Endothelial cell of umbilical vein (primary cell): ENCODE results near the gene OR8A1. TPM values are rescaled to one million over a fixed set of nuclear protein-coding genes. Genes with fewer than 3 reads are reported as not detected.

Experiments used
- BruUV-seq: library from RNA; stranded (reverse); fragments of 400-500 nt; replicated peaks from 2 replicates; lab custom pipeline; 2021; lab: Mats Ljungman, UMichigan
- CTCF ChIA-PET: fragments of 300-600, 350-600 bp; sonication (Branson Sonifier 250); formaldehyde crosslinking; loops from one replicate; lab custom pipeline; 2021; ENCODE audit warnings: antibody characterized with exemption, inconsistent platforms; lab: Charles Lee
- POLR2A ChIA-PET: fragments of 300-600, 350-600 bp; sonication (Branson Sonifier 250); formaldehyde crosslinking; loops from one replicate; lab custom pipeline; 2021; ENCODE audit warnings: antibody characterized with exemption, inconsistent platforms; lab: Charles Lee
- DNase-seq: peaks from one replicate; pipeline ENCODE4 v3.0.0-alpha.2; 2011; ENCODE audit warnings: low read depth, low spot score
- FAIRE-seq: peaks from 2 replicates; lab custom pipeline; 2011; peaks lifted over from hg19 to GRCh38; lab: Jason Lieb, UNC
- H2AFZ ChIP-seq: 2 replicates; pipeline ENCODE4 v1.6.0; 2012; ENCODE audit warnings: low read depth, low read length, control low read depth, inconsistent platforms
- H3K27ac ChIP-seq: 2 replicates; pipeline ENCODE4 v1.5.1; 2011; ENCODE audit warnings: low read depth, mild to moderate bottlenecking, control low read depth, low read length, moderate library complexity; ENCODE audit not compliant: insufficient read depth
- H3K27me3 ChIP-seq, 2 experiments: 2 replicates each; pipeline versions ENCODE4 v1.6.0 to v1.6.1; 2011; ENCODE audit warnings: low read length in 2 of 2, mixed read lengths in 1 of 2; ENCODE audit not compliant: control insufficient read depth in 2 of 2, insufficient read depth in 2 of 2
- H3K36me3 ChIP-seq, 2 experiments: 2 replicates in 1 of 2; 3 replicates in 1 of 2; pipeline ENCODE4 v1.5.1; 2011; ENCODE audit warnings: low read length in 2 of 2, mild to moderate bottlenecking in 1 of 2, moderate library complexity in 1 of 2; ENCODE audit not compliant: control insufficient read depth in 2 of 2, insufficient read depth in 2 of 2; ENCODE audit errors: extremely low read depth in 1 of 2
- H3K4me1 ChIP-seq: 3 replicates; pipeline ENCODE4 v1.5.1; 2011; ENCODE audit warnings: mild to moderate bottlenecking, low read length; ENCODE audit not compliant: control insufficient read depth, insufficient read depth; ENCODE audit errors: extremely low read depth
- H3K4me2 ChIP-seq: 2 replicates; pipeline ENCODE4 v1.6.1; 2011; ENCODE audit warnings: low read length, control low read depth, mixed read lengths; ENCODE audit not compliant: insufficient read depth
- H3K4me3 ChIP-seq, 3 experiments: fragments of 200-600 bp in 1 of 3; sonication (generic), shearing (Covaris generic) in 1 of 3; replicated peaks in 1 of 3; 2 replicates each; pipeline ENCODE4 v1.5.1; 2011 to 2016; ENCODE audit warnings: control low read depth in 3 of 3, low read length in 3 of 3, mild to moderate bottlenecking in 2 of 3, inconsistent platforms in 1 of 3, low read depth in 1 of 3, moderate library complexity in 1 of 3; ENCODE audit not compliant: insufficient read depth in 1 of 3
- H3K79me2 ChIP-seq: 2 replicates; pipeline ENCODE4 v1.6.0; 2012; ENCODE audit warnings: low read length, inconsistent platforms; ENCODE audit not compliant: control insufficient read depth, insufficient read depth
- H3K9ac ChIP-seq: replicated peaks from 2 replicates; pipeline ENCODE3; 2011; ENCODE audit warnings: low read length, control low read depth; ENCODE audit not compliant: insufficient read depth; ENCODE audit errors: extremely low read depth
- H3K9me1 ChIP-seq: replicated peaks from 3 replicates; pipeline ENCODE4 v1.6.0; 2011; ENCODE audit warnings: mild to moderate bottlenecking, low read length; ENCODE audit not compliant: control insufficient read depth, insufficient read depth; ENCODE audit errors: extremely low read depth
- H3K9me3 ChIP-seq: replicated peaks from 2 replicates; pipeline ENCODE4 v1.5.1; 2012; ENCODE audit warnings: low read length, inconsistent platforms; ENCODE audit not compliant: control insufficient read depth, insufficient read depth
- H4K20me1 ChIP-seq: replicated peaks from 2 replicates; pipeline ENCODE3; 2011; ENCODE audit warnings: mild to moderate bottlenecking, low read length; ENCODE audit not compliant: control insufficient read depth, insufficient read depth; ENCODE audit errors: extremely low read depth
- EZH2 ChIP-seq: IDR thresholded peaks from 2 replicates; pipeline ENCODE4 v1.6.1; 2012; ENCODE audit warnings: borderline replicate concordance, low read depth, mild to moderate bottlenecking, moderate library complexity, low read length, inconsistent platforms; ENCODE audit not compliant: severe bottlenecking
- JUN ChIP-seq: IDR thresholded peaks from 2 replicates; pipeline ENCODE4 v1.6.1; 2011; ENCODE audit warnings: borderline replicate concordance, low read depth; ENCODE audit not compliant: insufficient read length, insufficient read depth
- MYC ChIP-seq: IDR thresholded peaks from one replicate; pipeline ENCODE4 v1.6.1; 2011; ENCODE audit warnings: mild to moderate bottlenecking, low read depth, low read length
- POLR2AphosphoS5 ChIP-seq: IDR thresholded peaks from 2 replicates; pipeline ENCODE4 v1.6.1; 2012; ENCODE audit warnings: low read depth, mild to moderate bottlenecking, control low read depth, low read length, moderate library complexity; ENCODE audit not compliant: insufficient read depth
- dilution Hi-C: fragments of 300-500 bp; cut with MboI; formaldehyde crosslinking; loops from one replicate; pipeline ENCODE4 v1.15.0; 2019; ENCODE audit warnings: low sequenced_read_pairs; ENCODE audit not compliant: extremely low pct_ligation_motif_present
- intact Hi-C: fragments of 100-400 bp; cut with micrococcal nuclease; formaldehyde crosslinking; loops from one replicate; pipeline ENCODE4 v1.10.0; 2022
- polyA plus RNA-seq, 4 experiments: library from polyadenylated mRNA; depleted of rRNA in 3 of 4; stranded (reverse) in 3 of 4; unstranded in 1 of 4; fragments of >200 nt; gene quantifications; 2 replicates each; pipeline versions ENCODE4 v1.2.1 to v1.2.3, GENCODE V29; 2011 to 2012; ENCODE audit warnings: missing spikeins in 1 of 4
- total RNA-seq: library from RNA; stranded (reverse); gene quantifications from 2 replicates; pipeline ENCODE4 v1.2.3, GENCODE V29; 2021
- TF ChIP-seq, protein P1 (sequence below): IDR thresholded peaks from 2 replicates; pipeline ENCODE4 v1.6.1; 2011; ENCODE audit not compliant: insufficient read depth, insufficient read length
- TF ChIP-seq, protein P2 (sequence below), 2 donors: IDR thresholded peaks; 1 replicate in 1 of 2; 2 replicates in 1 of 2; pipeline ENCODE4 v1.5.1; 2011; ENCODE audit warnings: low read length in 2 of 2, mild to moderate bottlenecking in 2 of 2, moderate library complexity in 2 of 2, control low read depth in 1 of 2, inconsistent platforms in 1 of 2, low read depth in 1 of 2; ENCODE audit not compliant: insufficient read depth in 1 of 2; ENCODE audit errors: extremely low read depth in 1 of 2

Gene OR8A1
- total and polyA plus RNA-seq, 2 donors (not counting 3 experiments of a cell fraction or from before 2014, with no cell fraction given) = not detected

DNA sequence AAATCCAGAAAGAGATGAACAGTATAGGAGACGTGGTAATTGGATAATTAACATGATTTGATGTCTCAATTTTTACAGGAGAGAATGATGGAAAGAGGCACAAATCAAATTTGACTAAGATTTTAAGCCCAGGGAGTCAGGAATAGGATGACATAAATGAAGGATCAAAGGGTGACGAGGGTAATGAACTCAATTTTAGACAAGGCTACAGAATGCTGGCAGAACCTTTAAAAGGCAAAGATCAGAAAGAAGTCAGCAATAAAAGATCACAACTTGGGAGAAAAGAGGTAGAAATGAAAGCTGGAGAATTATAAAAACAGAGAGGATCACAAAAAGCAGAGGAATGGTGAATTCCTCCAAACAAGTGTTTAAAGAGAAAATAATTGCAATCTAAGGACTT is 13.0 kb upstream of the OR8A1 start:
- Histone ChIP-seq H3K79me2 (no peaks in the 10 kb centered on the region), H2AFZ (no peak overlapping the region), H3K27ac (no peak overlapping the region), H3K36me3 (no peaks in the 10 kb centered on the region), H3K4me3 (no peak overlapping the region), H3K9me3 (no peaks in the 10 kb centered on the region), H3K4me2 (no peak overlapping the region), H3K9ac (no peak overlapping the region), H3K4me1 (no peaks in the 10 kb centered on the region), H4K20me1 (no peaks in the 10 kb centered on the region), H3K9me1 (no peaks in the 10 kb centered on the region), H3K27me3 (peaks cover 0 to 2% of the 10 kb centered on the region in 2 experiments)
- dilution Hi-C loops = no loop called here
- intact Hi-C loops = no loop called here
- BruUV-seq = no TSS peak
- DNase-seq = no peak
- ChIA-PET CTCF (interaction anchor here (1.1 kb wide), 1 partner anchor 9 kb away, joined by 3 read pairs; no protein-coding TSS in a partner anchor), POLR2A (no interaction called here)
- TF ChIP-seq, protein P1, sequence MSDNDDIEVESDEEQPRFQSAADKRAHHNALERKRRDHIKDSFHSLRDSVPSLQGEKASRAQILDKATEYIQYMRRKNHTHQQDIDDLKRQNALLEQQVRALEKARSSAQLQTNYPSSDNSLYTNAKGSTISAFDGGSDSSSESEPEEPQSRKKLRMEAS = no peak
- TF ChIP-seq POLR2AphosphoS5 (no peak), MYC (no peak), JUN (no peak), EZH2 (no peak)
- TF ChIP-seq, protein P2, sequence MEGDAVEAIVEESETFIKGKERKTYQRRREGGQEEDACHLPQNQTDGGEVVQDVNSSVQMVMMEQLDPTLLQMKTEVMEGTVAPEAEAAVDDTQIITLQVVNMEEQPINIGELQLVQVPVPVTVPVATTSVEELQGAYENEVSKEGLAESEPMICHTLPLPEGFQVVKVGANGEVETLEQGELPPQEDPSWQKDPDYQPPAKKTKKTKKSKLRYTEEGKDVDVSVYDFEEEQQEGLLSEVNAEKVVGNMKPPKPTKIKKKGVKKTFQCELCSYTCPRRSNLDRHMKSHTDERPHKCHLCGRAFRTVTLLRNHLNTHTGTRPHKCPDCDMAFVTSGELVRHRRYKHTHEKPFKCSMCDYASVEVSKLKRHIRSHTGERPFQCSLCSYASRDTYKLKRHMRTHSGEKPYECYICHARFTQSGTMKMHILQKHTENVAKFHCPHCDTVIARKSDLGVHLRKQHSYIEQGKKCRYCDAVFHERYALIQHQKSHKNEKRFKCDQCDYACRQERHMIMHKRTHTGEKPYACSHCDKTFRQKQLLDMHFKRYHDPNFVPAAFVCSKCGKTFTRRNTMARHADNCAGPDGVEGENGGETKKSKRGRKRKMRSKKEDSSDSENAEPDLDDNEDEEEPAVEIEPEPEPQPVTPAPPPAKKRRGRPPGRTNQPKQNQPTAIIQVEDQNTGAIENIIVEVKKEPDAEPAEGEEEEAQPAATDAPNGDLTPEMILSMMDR (IDR thresholded peaks at IDR 0.05; ENCODE audit: extremely low read depth in 1 of 2, insufficient read depth in 1 of 2, low read depth in 1 of 2, low read length in 2 of 2) = no peak
- no peak for FAIRE-seq
